Calu3 (cell line): ENCODE data around the gene MKLN1. TPM values are rescaled to one million over a fixed set of nuclear protein-coding genes. Genes with fewer than 3 reads are reported as not detected.

Source experiments
- BruUV-seq: library from RNA; stranded (reverse); fragments of 400-500 nt; replicated peaks from 2 replicates; lab custom pipeline; 2021; lab: Mats Ljungman, UMichigan
- CTCF ChIA-PET: fragments of 300-600 bp; sonication (Branson Sonifier 250); formaldehyde crosslinking; loops from one replicate; lab custom pipeline; 2022; ENCODE audit warnings: antibody characterized with exemption; lab: Charles Lee
- DNase-seq: peaks from one replicate; pipeline ENCODE4 v3.0.0; 2022
- H3K27ac Mint-ChIP-seq: one replicate; pipeline ENCODE4 v1.8.0; 2022; ENCODE audit warnings: mixed read lengths; ENCODE audit not compliant: unreplicated experiment
- H3K27me3 Mint-ChIP-seq: one replicate; pipeline ENCODE4 v1.8.0; 2022; ENCODE audit warnings: mixed read lengths; ENCODE audit not compliant: unreplicated experiment
- H3K36me3 Mint-ChIP-seq: one replicate; pipeline ENCODE4 v1.8.0; 2022; ENCODE audit warnings: mild to moderate bottlenecking, moderate library complexity, mixed read lengths; ENCODE audit not compliant: insufficient read depth, unreplicated experiment
- H3K4me1 Mint-ChIP-seq: one replicate; pipeline ENCODE4 v1.8.0; 2022; ENCODE audit warnings: mild to moderate bottlenecking, low read depth, mixed read lengths; ENCODE audit not compliant: unreplicated experiment
- H3K4me3 Mint-ChIP-seq: one replicate; pipeline ENCODE4 v1.8.0; 2022; ENCODE audit warnings: mild to moderate bottlenecking, low read depth, moderate library complexity, mixed read lengths; ENCODE audit not compliant: unreplicated experiment
- H3K9me3 Mint-ChIP-seq: one replicate; pipeline ENCODE4 v1.8.0; 2022; ENCODE audit warnings: low read depth, mixed read lengths; ENCODE audit not compliant: unreplicated experiment
- intact Hi-C: fragments of 100-400 bp; cut with micrococcal nuclease; formaldehyde crosslinking; loops from one replicate; pipeline ENCODE4 v1.10.0; 2022; ENCODE audit not compliant: unreplicated experiment
- total RNA-seq: library from RNA; stranded (reverse); gene quantifications from 2 replicates; pipeline ENCODE4 v1.2.3, GENCODE V29; 2022
- TF ChIP-seq, protein P1 (sequence below): fragments of 200-600 bp; IDR thresholded peaks from one replicate; pipeline ENCODE4 v1.8.0; 2022; ENCODE audit warnings: antibody characterized with exemption; ENCODE audit not compliant: unreplicated experiment

The MKLN1 gene
- total RNA-seq, 1 experiment from 2014 or later = 47.1 TPM

DNA sequence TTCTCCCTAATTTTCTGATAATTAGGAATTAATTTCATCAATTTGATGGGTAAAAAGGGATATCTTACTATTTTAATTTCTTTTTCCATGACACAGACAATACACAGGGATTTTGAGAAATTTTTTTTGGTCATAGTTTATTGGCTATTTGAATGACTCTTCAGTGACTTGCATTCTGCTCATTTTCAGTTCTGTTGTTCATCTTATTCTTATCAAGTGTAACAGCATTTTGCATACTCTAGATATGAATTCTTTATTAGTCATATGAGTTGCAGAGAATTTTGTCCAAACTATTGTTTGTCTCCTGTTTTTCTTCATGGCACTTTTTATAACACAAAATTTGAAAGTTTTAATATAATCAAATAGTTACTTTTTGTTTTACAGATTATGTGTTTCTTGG, 41.7 kb downstream of the MKLN1 start:
- no TSS peak for BruUV-seq
- Mint-ChIP-seq H3K36me3 (no peaks in the 10 kb centered on the region), H3K9me3 (no peaks in the 10 kb centered on the region), H3K4me3 (no peak overlapping the region), H3K27me3 (no peaks in the 10 kb centered on the region), H3K27ac (no peak overlapping the region), H3K4me1 (peaks cover 33% of the 10 kb centered on the region)
- DNase-seq = no peak
- TF ChIP-seq, protein P1, sequence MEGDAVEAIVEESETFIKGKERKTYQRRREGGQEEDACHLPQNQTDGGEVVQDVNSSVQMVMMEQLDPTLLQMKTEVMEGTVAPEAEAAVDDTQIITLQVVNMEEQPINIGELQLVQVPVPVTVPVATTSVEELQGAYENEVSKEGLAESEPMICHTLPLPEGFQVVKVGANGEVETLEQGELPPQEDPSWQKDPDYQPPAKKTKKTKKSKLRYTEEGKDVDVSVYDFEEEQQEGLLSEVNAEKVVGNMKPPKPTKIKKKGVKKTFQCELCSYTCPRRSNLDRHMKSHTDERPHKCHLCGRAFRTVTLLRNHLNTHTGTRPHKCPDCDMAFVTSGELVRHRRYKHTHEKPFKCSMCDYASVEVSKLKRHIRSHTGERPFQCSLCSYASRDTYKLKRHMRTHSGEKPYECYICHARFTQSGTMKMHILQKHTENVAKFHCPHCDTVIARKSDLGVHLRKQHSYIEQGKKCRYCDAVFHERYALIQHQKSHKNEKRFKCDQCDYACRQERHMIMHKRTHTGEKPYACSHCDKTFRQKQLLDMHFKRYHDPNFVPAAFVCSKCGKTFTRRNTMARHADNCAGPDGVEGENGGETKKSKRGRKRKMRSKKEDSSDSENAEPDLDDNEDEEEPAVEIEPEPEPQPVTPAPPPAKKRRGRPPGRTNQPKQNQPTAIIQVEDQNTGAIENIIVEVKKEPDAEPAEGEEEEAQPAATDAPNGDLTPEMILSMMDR = no peak
- intact Hi-C loops = loop anchor here (5.0 kb wide), 1 partner anchor 53 kb away; no protein-coding TSS in a partner anchor
- CTCF ChIA-PET = no interaction called here

DNA sequence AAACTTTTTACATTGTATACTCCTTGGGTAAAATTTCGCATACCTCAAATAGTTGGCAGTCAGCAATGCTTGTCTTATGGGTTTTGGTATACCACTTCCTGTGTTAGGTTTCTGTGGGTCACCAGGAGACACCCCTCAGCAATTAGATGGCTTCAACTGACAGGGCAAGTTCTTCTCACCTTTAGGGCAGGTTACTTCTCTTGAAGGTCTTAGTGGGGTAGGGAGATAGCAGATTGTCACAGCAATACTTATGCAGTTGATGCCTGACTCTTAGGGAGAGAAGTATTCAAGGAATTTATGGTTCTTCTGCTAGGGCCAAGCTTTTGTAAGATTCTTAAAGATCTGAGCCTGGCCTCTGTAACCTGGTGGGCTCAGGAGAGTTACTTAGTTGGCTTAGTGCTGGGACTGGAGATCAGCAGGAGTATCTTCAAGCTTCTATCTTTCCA, 42.9 kb downstream of the MKLN1 start:
- no peak for DNase-seq
- TF ChIP-seq, protein P1 = no peak
- Mint-ChIP-seq H3K4me3 (no peak overlapping the region), H3K9me3 (no peaks in the 10 kb centered on the region), H3K36me3 (no peaks in the 10 kb centered on the region), H3K4me1 (peaks cover 33% of the 10 kb centered on the region), H3K27ac (no peak overlapping the region), H3K27me3 (no peaks in the 10 kb centered on the region)
- no TSS peak for BruUV-seq
- intact Hi-C loops = loop anchor here (5.0 kb wide), 1 partner anchor 33 kb away; no protein-coding TSS in a partner anchor
- CTCF ChIA-PET = no interaction called here

GRCh38 chr7:131371411-131371810, 43.7 kb downstream of the MKLN1 start:
- no peaks in the 10 kb centered on the region for H3K9me3 Mint-ChIP-seq
- intact Hi-C loops = loop anchor here (5.0 kb wide), 1 partner anchor 34 kb away; no protein-coding TSS in a partner anchor
- H3K36me3 Mint-ChIP-seq = no peaks in the 10 kb centered on the region
- TF ChIP-seq, protein P1 = no peak
- DNase-seq = no peak
- H3K4me1 Mint-ChIP-seq = peaks cover 28% of the 10 kb centered on the region
- H3K4me3 Mint-ChIP-seq = no peak overlapping the region
- CTCF ChIA-PET = no interaction called here
- BruUV-seq = no TSS peak
- no peak overlapping the region for H3K27ac Mint-ChIP-seq
- no peaks in the 10 kb centered on the region for H3K27me3 Mint-ChIP-seq

DNA sequence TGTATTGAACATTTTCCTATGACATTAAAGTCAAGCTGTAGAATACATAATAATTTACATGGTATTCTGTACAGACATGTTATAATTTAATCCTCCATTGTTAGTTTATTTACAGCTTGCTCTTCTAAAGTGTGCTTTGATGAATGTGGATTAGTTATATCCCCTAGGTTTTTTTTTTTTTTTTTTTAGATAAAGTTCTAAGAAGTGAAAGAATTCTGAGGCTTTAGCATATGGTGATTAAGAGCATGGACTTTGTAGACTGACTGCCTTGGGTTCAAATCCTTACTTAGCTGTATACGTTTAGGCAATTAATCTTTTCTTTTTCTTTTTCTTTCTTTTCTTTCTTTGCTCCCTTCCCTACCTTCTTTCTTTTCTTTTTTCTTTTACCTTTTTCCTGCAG, 44.9 kb downstream of the MKLN1 start:
- DNase-seq = no peak
- BruUV-seq = no TSS peak
- H3K27me3 Mint-ChIP-seq = no peaks in the 10 kb centered on the region
- H3K36me3 Mint-ChIP-seq = no peaks in the 10 kb centered on the region
- intact Hi-C loops = loop anchor here (5.0 kb wide), 1 partner anchor 35 kb away; no protein-coding TSS in a partner anchor
- CTCF ChIA-PET = no interaction called here
- no peak overlapping the region for H3K4me3 Mint-ChIP-seq
- no peaks in the 10 kb centered on the region for H3K9me3 Mint-ChIP-seq
- TF ChIP-seq, protein P1 = no peak
- H3K27ac Mint-ChIP-seq = no peak overlapping the region
- peaks cover 28% of the 10 kb centered on the region for H3K4me1 Mint-ChIP-seq
